ENCODE data around the gene CLCN6.

DNA sequence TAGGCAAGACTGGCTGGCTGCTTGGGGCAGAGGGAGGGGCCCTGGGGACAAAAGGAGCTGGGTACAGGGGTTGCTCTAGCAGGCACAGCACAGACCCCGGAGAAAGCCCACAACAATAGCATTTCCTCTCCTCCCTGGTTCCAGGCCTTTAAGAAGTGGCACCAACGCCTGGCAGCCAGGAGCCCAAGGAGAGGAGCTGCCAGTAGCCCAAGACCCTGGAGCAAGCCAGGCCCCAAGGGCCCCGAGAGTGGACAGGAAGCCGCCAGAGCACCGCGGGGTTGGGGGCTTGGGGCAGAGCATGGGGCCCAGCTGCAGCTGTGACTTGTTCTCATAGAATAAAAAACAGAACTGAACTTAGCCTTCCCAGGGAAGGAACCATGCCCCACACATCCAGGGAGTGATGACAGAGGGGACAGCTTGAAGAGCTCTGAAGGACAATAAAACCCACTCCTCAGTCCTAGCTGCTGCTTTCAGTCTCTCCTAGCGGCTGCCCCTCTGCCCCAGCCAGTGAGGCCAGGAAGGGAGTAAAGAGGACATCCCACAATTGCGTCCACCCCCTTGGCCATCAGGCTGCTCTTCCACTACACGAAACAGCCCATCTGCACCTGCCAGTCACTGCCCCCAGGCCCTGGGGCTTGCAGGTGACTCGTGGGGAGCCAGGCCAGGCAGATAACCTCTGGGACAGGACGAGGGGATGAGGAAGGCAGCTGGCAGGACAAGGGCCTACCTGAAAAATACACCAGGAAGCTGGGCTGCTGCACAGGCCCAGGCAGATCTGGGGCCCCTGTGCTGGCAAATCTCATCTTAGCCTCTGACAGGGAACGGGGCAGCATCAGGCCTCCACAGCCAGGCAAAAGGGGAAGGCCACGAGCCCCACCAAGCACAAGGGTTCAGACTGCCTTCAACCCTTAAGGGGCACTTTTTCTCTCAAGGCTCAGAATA lies 16.6 kb upstream of the CLCN6 start:
- TF ChIP-seq, protein P1, sequence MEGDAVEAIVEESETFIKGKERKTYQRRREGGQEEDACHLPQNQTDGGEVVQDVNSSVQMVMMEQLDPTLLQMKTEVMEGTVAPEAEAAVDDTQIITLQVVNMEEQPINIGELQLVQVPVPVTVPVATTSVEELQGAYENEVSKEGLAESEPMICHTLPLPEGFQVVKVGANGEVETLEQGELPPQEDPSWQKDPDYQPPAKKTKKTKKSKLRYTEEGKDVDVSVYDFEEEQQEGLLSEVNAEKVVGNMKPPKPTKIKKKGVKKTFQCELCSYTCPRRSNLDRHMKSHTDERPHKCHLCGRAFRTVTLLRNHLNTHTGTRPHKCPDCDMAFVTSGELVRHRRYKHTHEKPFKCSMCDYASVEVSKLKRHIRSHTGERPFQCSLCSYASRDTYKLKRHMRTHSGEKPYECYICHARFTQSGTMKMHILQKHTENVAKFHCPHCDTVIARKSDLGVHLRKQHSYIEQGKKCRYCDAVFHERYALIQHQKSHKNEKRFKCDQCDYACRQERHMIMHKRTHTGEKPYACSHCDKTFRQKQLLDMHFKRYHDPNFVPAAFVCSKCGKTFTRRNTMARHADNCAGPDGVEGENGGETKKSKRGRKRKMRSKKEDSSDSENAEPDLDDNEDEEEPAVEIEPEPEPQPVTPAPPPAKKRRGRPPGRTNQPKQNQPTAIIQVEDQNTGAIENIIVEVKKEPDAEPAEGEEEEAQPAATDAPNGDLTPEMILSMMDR (conservative IDR thresholded peaks at IDR 0.05; ENCODE audit: low read depth, low read length), result no peak
- TF ChIP-seq EZH2 (IDR thresholded peaks at IDR 0.05; ENCODE audit: borderline replicate concordance, low read depth, low read length, poor library complexity, severe bottlenecking), result no peak

Data from A673 (cell line).